Fibroblast of lung (primary cell): ENCODE results near the gene LGALS8. TPM values are rescaled to one million over a fixed set of nuclear protein-coding genes. Genes with fewer than 3 reads are reported as not detected.

Source experiments
- DNase-seq, 2 donors: peaks; one replicate each; pipeline versions ENCODE4 v3.0.0 to v3.0.0-alpha.2; 2010; ENCODE audit warnings: low read depth in 2 of 2
- H2AFZ ChIP-seq: 2 replicates; pipeline ENCODE4 v1.5.1; 2012; ENCODE audit warnings: low read length, control low read depth, inconsistent platforms
- H3K27ac ChIP-seq: 2 replicates; pipeline ENCODE4 v1.5.1; 2011; ENCODE audit warnings: low read length, control low read depth; ENCODE audit not compliant: insufficient read depth
- H3K27me3 ChIP-seq: 2 replicates; pipeline ENCODE4 v1.5.1; 2011; ENCODE audit warnings: mild to moderate bottlenecking, low read length; ENCODE audit not compliant: control insufficient read depth, insufficient read depth
- H3K36me3 ChIP-seq: 2 replicates; pipeline ENCODE4 v1.5.1; 2011; ENCODE audit warnings: low read length; ENCODE audit not compliant: control insufficient read depth, insufficient read depth
- H3K4me1 ChIP-seq: 2 replicates; pipeline ENCODE4 v1.5.1; 2011; ENCODE audit warnings: low read length; ENCODE audit not compliant: control insufficient read depth, insufficient read depth; ENCODE audit errors: extremely low read depth
- H3K4me2 ChIP-seq: 2 replicates; pipeline ENCODE4 v1.5.1; 2011; ENCODE audit warnings: low read length, control low read depth; ENCODE audit not compliant: insufficient read depth; ENCODE audit errors: extremely low read depth
- H3K4me3 ChIP-seq, 4 experiments: fragments of 200-600 bp in 1 of 4; sonication (generic) in 1 of 4; replicated peaks in 1 of 4; 2 replicates each; pipeline ENCODE4 v1.5.1; 2011 to 2016; ENCODE audit warnings: low read length in 4 of 4, low read depth in 3 of 4, mild to moderate bottlenecking in 3 of 4, control low read depth in 2 of 4, inconsistent platforms in 1 of 4, mixed read lengths in 1 of 4; ENCODE audit not compliant: insufficient read depth in 1 of 4; ENCODE audit errors: control extremely low read depth in 1 of 4
- H3K79me2 ChIP-seq: 2 replicates; pipeline ENCODE4 v1.5.1; 2012; ENCODE audit warnings: mild to moderate bottlenecking, low read length, inconsistent platforms; ENCODE audit not compliant: control insufficient read depth, insufficient read depth
- H3K9ac ChIP-seq: 2 replicates; pipeline ENCODE4 v1.5.1; 2011; ENCODE audit warnings: mild to moderate bottlenecking, low read length, control low read depth; ENCODE audit not compliant: insufficient read depth
- H3K9me3 ChIP-seq: 2 replicates; pipeline ENCODE4 v1.5.1; 2012; ENCODE audit warnings: low read depth, low read length; ENCODE audit not compliant: control insufficient read depth, insufficient read depth
- H4K20me1 ChIP-seq: 2 replicates; pipeline ENCODE4 v1.5.1; 2011; ENCODE audit warnings: low read length; ENCODE audit not compliant: control insufficient read depth, insufficient read depth; ENCODE audit errors: extremely low read depth
- EZH2 ChIP-seq: IDR thresholded peaks from 2 replicates; pipeline ENCODE4 v1.5.1; 2012; ENCODE audit warnings: low read length, control low read depth, mild to moderate bottlenecking; ENCODE audit errors: missing control alignments
- polyA plus RNA-seq, 2 donors: library from polyadenylated mRNA; depleted of rRNA in 1 of 2; stranded (reverse) in 1 of 2; unstranded in 1 of 2; fragments of >200 nt; gene quantifications; 2 replicates each; pipeline ENCODE4 v1.2.1, GENCODE V29; 2011 to 2012; ENCODE audit warnings: missing spikeins in 1 of 2
- total RNA-seq: library from RNA; depleted of rRNA; stranded (reverse); fragments of >200 nt; gene quantifications from 2 replicates; pipeline ENCODE4 v1.2.1, GENCODE V29; 2014
- TF ChIP-seq, protein P1 (sequence below), 2 donors: IDR thresholded peaks in 1 of 2; conservative IDR thresholded peaks in 1 of 2; 1 replicate in 1 of 2; 2 replicates in 1 of 2; pipeline ENCODE4 v1.5.1; 2011 to 2012; ENCODE audit warnings: low read length in 2 of 2, control low read depth in 1 of 2, inconsistent platforms in 1 of 2, low read depth in 1 of 2, mild to moderate bottlenecking in 1 of 2

LGALS8 gene
- total and polyA plus RNA-seq, 2 donors (not counting 1 experiment from before 2014, with no cell fraction given), result 53.1 to 64.2 TPM

GRCh38 chr1:236508593-236509027, 15.2 kb upstream of the LGALS8 start:
- Histone ChIP-seq H3K27ac (no peak overlapping the region), H3K4me3 (no peak overlapping the region), H2AFZ (no peak overlapping the region), H3K9me3 (no peaks in the 10 kb centered on the region), H3K9ac (no peak overlapping the region), H3K27me3 (no peaks in the 10 kb centered on the region), H3K4me1 (no peaks in the 10 kb centered on the region), H3K36me3 (no peaks in the 10 kb centered on the region), H3K79me2 (no peaks in the 10 kb centered on the region), H4K20me1 (no peaks in the 10 kb centered on the region), H3K4me2 (no peak overlapping the region)
- no peak for TF ChIP-seq EZH2
- TF ChIP-seq, protein P1, sequence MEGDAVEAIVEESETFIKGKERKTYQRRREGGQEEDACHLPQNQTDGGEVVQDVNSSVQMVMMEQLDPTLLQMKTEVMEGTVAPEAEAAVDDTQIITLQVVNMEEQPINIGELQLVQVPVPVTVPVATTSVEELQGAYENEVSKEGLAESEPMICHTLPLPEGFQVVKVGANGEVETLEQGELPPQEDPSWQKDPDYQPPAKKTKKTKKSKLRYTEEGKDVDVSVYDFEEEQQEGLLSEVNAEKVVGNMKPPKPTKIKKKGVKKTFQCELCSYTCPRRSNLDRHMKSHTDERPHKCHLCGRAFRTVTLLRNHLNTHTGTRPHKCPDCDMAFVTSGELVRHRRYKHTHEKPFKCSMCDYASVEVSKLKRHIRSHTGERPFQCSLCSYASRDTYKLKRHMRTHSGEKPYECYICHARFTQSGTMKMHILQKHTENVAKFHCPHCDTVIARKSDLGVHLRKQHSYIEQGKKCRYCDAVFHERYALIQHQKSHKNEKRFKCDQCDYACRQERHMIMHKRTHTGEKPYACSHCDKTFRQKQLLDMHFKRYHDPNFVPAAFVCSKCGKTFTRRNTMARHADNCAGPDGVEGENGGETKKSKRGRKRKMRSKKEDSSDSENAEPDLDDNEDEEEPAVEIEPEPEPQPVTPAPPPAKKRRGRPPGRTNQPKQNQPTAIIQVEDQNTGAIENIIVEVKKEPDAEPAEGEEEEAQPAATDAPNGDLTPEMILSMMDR (conservative IDR thresholded peaks at IDR 0.05 in 1 of 2, IDR thresholded peaks at IDR 0.05 in 1 of 2; ENCODE audit: low read depth in 1 of 2, low read length in 2 of 2), result no peak
- no peak for DNase-seq

GRCh38 chr1:236509203-236509602, 14.6 kb upstream of the LGALS8 start:
- Histone ChIP-seq H3K4me3 (no peak overlapping the region), H3K79me2 (no peaks in the 10 kb centered on the region), H3K9ac (no peak overlapping the region), H3K9me3 (no peaks in the 10 kb centered on the region), H3K27me3 (no peaks in the 10 kb centered on the region), H4K20me1 (no peaks in the 10 kb centered on the region), H3K4me1 (no peaks in the 10 kb centered on the region), H3K36me3 (no peaks in the 10 kb centered on the region), H3K27ac (no peak overlapping the region), H3K4me2 (no peak overlapping the region), H2AFZ (no peak overlapping the region)
- no peak for DNase-seq
- TF ChIP-seq EZH2, result no peak
- TF ChIP-seq, protein P1 (conservative IDR thresholded peaks at IDR 0.05 in 1 of 2, IDR thresholded peaks at IDR 0.05 in 1 of 2; ENCODE audit: low read depth in 1 of 2, low read length in 2 of 2), result no peak

- no peak overlapping the region for H2AFZ ChIP-seq
- H3K79me2 ChIP-seq, result no peaks in the 10 kb centered on the region
- no peak overlapping the region for H3K27ac ChIP-seq
- no peaks in the 10 kb centered on the region for H4K20me1 ChIP-seq
- no peaks in the 10 kb centered on the region for H3K36me3 ChIP-seq
- no peak overlapping the region for H3K4me2 ChIP-seq
- no peak overlapping the region for H3K4me3 ChIP-seq
- TF ChIP-seq, protein P1 (conservative IDR thresholded peaks at IDR 0.05 in 1 of 2, IDR thresholded peaks at IDR 0.05 in 1 of 2; ENCODE audit: low read depth in 1 of 2, low read length in 2 of 2), result no peak
- no peak for TF ChIP-seq EZH2
- H3K27me3 ChIP-seq, result no peaks in the 10 kb centered on the region
- no peaks in the 10 kb centered on the region for H3K9me3 ChIP-seq
- no peaks in the 10 kb centered on the region for H3K4me1 ChIP-seq
- no peak for DNase-seq
- no peak overlapping the region for H3K9ac ChIP-seq
Observed at GRCh38 chr1:236509647-236510401, 14.0 kb upstream of the LGALS8 start.
